Activated CD4-positive, alpha-beta T cell treated with anti-CD3 and anti-CD28 coated beads for 4 hours (primary cell): ENCODE results near the gene RHNO1.

Experiments
- DNase-seq, 2 donors: peaks; one replicate each; pipeline ENCODE4 v3.0.0-alpha.2; 2020

RHNO1 gene

DNA sequence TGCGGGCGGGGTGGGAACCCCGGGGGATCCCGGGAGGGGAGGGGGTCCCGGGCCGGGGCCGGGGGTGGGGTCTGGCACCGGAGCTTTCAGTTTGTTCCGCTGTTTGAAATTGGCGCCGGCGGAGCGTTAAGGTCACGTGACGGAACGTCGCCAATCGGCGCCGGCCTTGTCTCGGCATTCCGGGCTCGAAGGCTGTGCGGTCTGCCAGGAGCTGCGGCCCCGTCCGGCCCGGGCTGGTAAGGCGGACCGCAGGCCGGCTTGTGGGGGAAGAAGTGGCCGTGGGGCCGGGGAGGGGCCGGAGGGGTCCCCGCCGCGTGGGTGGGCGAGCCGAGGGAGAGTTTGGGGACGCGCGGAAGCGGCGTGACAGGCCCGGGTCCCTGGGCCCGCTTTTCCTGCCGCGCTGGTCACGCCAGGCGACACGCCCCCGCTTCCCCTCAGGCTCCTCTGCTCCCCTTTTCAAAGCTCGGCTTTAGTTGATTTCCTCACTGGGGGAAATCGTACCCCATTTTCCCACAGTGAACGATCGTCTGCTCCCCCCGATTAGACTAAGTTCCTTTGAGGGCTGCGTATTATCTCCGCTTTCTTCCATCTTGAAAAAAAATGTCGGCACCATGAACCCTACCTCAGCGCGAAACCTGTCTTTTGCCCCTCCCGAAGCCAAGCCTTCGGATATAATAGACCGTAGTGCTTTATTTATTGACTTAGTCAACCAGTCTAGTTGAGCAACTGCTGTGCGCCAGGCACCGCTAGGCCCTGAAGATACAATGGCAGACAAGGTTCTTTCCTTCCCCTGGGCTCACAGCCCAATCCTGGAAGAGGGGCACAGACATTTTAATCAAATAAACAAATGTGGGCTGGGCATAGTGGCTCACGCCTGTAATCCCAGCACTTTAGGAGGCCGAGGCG, at the start of gene RHNO1, which contains the start of gene FOXM1:
Gene RHNO1, plus strand, starts transcription at position 177 of the 906 bp plus-strand sequence. CDS start 8,144 bp downstream, outside the sequence.
Gene FOXM1, minus strand, starts transcription at position 128 of the 906 bp plus-strand sequence. CDS start 2,696 bp downstream, outside the sequence.
- peak; percentile 82 to 84 for DNase-seq

DNA sequence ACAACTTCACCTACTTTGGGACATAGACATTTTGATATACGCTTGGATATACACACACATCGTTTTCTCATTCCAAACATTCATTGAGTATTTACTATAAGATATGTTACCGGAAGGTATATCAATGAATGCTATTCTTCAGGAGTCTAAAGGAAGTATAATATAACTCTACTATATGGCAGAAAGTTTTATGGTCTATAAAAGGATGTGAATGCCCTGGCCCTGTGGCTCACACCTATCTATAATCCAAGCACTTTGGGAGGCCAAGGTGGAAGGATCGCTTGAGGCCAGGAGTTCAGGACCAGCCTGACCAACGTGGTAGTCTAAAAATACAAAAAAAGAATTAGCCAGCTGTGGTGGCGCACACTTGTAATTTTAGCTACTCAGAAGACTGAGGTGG, 47.7 kb upstream of the RHNO1 start:
- no peak for DNase-seq

DNA sequence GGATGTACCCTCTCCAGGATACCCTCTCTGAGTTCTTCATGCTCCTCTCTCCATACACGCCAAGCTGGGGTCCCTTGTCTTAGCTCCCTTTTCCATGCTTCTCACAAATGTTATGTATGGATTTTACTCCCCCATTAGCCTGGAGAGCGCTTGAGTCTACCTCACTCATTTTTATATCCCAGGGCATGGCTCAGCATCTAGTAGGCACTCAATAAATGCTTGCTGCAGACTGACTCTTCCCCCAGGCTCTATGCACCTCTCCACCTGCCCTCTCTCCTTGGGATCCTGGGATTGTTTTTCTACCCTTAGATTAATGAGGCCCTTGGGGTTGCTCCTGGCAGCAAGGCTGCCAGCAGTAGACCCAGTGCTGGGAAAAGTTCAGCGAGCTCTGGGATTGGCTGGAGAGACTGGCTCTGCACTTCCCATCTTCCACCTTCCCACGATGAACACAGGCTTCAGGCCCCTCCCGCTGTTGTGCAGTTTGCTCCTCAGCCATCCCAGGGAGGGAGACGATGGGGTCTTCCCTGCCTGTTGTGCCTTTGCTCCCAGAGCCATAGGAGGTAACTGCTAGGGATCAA, 44.4 kb upstream of the RHNO1 start:
- no peak for DNase-seq

DNA sequence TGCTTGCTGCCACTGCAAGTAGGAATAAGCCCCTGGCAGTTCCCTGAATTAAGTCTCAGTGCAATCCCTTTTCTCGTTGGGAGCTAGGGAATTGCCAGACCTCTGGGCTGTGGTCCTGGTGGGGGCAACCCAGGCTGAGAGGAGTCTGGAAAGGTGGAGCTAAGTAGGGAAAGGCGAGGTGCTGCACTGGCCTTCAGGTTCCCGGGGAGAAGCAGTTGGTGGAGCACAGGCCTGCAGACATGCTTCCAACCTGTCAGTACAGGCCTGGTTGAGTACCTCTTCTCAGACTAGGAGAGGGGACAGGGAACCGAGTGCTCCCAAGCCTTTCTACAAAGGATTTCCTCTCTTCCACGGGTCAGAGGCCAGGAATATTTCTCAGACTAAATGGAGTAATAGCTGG, 43.7 kb upstream of the RHNO1 start:
- no peak for DNase-seq

DNA sequence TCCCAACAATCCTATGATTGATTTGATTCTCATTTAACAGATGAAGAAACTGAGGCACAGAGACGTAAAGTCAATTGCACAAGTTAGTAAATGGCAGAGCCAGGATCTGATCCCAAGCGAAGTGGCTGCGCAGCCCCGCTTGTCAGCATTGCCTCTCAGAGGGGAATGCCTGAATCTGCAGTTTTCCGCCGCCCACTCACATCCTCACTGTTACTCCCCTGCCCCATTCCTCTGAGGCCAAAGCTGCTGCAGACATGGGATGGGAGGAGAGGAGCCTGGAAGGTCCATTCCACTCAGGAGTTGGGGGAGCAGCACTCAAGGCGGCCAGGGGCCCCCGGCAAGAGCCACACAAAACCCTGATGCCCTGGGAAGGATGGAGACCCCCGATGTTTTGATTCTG, 43.2 kb upstream of the RHNO1 start:
- DNase-seq = no peak

DNA sequence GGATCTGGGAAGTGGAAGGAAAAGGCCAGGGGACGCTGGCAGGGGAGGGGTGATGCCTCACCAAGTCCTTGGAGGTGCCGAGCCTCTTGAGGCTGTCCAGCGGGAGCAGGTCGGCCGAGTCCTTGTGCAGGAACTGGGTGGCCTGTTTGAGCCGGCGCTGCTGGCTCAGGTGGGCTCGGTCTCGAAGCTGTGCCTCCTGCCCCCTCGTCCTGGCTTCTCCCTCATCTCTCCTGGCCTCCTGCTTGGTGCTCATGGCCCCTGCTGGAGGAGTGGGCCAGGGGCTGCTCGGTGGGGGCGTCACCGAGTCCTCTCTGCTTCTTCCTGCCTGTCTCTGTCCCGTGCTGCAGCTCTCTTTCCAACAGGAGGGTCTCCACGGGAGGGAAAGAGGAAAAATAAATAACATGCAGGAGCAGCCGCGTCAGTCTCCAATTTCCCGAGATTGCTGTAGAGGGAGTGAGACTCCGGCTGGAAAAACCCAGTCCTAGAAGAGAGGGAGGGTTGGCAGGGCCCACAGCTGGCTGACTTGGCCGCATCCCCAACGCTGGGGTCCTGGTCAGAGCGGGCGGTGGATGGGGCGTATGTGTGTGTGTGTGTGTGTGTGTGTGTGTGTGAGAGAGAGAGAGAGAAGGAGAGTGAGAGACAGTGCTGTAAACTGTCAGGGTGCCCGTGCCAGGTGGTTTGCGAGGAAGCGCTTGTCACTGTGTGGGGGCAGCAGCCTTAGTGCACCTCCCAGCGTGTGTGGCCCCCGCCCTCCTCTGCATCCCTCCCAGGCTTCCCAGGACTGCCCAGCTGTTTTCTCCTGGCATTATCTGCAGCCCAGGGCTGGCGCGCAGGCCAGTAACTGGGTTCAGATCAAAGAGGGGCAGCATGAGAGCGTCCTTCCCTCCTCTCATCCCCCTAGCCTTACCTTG, 42.2 kb upstream of the RHNO1 start, which contains the start of gene NRIP2:
Gene NRIP2, minus strand, starts transcription at position 455 of the 911 bp plus-strand sequence. Its CDS starts 52 bp downstream, at position 403.
- DNase-seq = no peak

DNA sequence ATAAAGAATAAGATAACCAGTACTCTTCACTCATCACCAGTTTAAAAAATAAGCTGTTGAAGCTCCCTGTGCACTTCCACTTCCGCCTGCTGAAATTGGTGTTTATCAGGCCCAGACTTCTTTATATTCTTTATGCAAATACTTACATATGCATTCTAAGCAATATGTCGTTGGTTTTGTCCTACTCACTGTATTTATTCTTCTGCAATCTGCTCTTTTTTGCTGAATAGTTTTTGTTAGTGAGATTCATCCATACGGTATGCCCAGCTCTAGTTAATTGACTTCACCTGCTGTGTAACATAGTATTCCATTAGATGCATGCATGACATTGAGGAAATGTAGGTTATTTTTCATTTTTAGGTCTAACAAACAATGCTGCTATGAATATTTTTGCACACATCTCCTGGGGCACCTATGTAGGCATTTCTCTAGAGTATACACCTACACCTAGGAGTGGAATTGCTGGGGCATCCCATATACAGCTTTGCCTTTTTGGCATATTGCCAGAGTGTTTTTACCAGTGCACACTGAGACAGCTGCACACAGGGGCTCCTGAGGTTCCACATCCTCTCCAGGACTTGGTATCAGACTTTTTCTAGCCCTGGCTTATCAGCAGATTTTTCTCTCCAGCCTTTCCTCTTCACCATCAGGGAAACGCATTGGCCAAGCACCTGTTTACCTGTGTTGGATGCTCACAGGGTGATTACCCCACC, 41.2 kb upstream of the RHNO1 start:
- DNase-seq = no peak

DNA sequence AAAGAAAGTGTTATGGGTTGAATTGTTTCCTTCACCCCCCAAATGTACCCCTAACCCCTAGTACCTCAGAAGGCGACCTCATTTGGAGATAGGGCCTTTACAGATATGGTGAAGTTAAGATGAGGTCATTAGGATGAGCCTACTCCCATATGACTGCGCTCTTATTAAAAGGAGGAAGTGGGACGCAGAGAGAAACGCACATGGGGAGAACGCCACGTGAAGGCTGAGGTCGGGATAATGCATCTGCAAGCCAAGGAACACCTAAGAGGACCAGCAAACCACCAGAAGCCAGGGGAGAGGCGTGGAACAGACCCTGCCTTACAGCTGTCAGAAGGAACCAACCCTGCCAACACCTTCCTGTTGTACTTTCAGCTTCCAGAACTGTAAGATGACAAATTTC, 40.4 kb upstream of the RHNO1 start:
- DNase-seq = no peak

DNA sequence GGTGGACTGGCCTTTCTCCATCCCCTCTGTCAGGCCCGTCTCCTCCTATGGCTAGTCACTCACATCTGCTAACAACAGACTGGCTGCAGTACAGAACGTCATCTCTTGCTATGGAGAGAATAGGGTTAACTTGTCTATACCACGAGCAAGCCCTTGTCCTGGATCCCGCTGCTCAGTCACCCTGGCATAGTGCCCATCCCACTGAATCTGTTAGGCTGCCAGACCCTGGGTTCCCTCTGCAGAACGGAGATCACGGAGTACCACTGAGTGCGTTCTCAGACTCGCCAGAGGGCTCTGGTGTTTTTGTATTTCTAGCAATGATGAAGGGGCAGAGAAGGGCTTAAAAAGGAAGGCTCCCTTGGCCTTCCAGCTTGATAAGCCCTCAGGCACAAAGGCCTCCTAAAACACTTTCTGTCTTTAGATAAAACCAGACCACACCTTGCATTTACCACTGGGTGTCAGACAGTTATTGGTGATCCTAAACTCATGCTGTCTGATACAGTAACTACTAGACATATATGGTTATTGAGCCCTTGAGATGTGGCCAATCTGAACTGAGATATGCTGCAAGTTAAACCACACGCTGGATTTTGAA, 35.9 kb upstream of the RHNO1 start:
- no peak for DNase-seq

- no peak for DNase-seq
Measured at GRCh38 chr12:2842948-2843347, 34.1 kb upstream of the RHNO1 start.

- no peak for DNase-seq
Measured at GRCh38 chr12:2844786-2845185, 32.2 kb upstream of the RHNO1 start.

- no peak for DNase-seq
Measured at GRCh38 chr12:2845280-2845679, 31.7 kb upstream of the RHNO1 start.

- no peak for DNase-seq
Measured at GRCh38 chr12:2851931-2852330, 25.1 kb upstream of the RHNO1 start.

DNA sequence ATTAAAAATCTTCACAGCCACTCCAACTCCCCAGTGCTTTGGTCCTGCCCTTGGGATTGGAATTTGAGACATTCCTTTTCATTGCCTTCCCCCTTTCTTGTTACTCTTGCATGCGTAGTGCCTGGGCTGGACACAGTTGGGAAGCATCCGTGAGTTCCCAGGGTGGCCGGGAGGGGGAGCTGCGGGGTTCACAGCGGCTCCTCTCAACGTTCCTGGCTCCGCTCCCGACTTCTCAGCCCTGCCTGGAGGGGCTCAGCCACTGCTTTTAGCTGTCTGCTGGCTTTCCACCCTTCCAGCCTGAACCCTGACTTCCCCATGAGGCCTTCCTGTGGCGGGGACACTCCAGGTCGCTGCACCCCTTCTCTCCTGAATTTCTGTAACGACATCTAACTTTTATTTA, 23.4 kb upstream of the RHNO1 start:
- peak; percentile 41 to 49 for DNase-seq

DNA sequence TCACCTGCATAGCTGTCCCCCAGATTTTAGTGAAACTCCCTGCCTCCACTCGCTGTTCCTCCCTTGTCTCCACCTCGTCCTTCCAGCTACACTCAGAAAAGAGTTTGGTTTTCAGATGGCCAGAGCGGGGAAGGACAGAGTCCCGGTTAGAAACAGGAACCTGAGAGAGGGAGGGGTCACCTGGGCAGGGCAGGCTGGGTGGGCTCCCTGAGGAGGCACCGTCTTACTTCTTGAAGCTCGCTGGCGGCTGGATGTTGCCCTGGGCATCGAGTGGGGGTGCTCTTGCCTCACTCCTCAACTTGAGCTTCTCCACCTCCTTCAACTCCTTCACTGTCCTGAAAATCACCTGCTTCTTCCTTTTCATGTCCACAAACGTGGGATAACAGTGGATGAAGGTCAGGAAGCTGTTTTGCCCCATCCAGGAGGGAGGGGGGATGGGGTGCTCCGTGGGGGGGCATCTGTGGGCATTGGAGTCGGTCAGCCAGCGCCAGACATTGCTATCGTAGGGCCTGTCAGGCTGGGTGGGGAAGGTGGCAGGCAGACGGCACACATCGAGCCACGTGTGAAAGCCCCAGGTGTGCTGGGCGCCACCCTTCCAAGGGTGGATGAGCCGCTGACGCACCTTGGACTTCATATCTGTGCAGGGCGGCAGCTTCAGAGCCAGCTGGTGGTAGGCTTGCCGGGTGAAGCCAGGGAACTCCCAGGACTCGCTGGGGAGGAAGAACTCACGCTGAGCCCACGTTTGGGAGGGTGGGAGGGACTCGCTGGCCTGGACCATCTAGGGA, 22.2 kb upstream of the RHNO1 start:
- DNase-seq = no peak

- DNase-seq = no peak
Measured at GRCh38 chr12:2855546-2855945, 21.5 kb upstream of the RHNO1 start.

GRCh38 chr12:2856051-2856450, 21.0 kb upstream of the RHNO1 start:
- DNase-seq = no peak

- no peak for DNase-seq
Measured at GRCh38 chr12:2857021-2857431, 20.0 kb upstream of the RHNO1 start, which contains the start of gene TEX52. TEX52 (minus strand) TSS chr12:2857039; CDS start chr12:2857026, 13 bp downstream.

DNA sequence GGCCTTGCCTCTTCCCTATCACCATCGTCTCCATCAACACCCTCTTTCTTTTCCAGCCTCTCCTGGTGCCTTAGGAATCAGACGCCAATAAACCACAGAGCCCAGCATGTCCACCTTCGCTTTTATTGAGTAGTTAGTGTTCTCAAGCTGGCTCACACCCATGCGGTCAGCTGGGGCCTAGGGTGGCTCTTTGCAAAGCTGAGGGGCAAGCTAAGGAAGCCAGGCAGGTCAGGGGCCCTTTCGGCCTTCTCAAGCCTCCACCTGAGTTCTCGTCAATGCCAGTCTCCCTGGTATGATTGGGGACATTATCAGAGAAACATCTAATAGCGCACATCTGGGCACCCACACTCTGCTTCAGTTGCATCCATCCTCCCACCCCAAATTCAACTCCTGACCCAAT, 19.4 kb upstream of the RHNO1 start:
- no peak for DNase-seq

DNA sequence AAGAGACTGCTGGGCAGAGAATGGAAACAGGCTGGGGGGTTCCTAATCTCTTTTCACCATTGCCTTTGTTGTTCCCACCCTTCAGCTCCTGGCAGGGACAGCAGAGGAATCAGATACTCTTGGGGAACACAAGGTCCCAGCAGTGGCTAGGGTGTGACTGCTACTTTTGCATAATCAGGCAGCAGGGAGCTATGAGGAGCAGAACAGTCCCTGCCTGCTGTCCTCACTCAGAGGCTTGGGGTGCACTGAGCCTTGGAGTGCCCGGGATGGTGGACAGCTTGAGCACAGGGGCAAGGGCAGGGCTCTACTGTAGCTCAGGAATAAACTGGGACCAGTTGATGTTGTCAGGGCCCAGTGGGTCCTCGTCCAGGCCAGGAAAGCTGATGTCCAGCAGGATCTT, 18.7 kb upstream of the RHNO1 start:
- DNase-seq = no peak

DNA sequence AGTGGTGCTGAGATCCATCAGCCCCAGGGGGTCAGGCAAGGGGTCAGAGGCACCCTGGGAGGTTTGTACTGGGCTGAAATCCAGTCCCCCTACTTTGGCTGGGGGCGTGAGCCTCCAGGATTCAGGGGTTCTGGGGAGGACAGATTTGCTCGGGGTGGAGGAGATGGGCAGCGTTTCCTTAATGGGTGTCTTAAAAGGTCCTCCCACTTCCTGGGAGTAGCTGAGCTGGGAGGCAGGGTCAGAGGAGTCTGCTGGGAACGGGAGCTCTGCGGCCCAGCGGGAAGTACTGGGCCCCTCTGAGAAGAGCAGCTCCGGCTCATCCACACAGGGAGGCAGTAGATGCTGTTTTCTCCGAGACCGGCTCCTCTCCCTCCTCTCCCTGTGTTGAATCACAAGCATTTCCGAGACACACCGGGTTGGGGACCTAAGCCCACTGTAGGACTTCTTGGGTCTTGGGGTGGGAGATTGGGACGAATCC, 18.0 kb upstream of the RHNO1 start:
- DNase-seq = no peak
